GM12872 (cell line): ENCODE measurements around the gene ASCL4.

ENCODE experiments used
- CTCF ChIP-seq: IDR thresholded peaks from 3 replicates; pipeline ENCODE4 v1.5.1; 2011; ENCODE audit warnings: low read depth, mild to moderate bottlenecking, low read length, moderate library complexity; ENCODE audit not compliant: insufficient read depth

The ASCL4 gene

GRCh38 chr12:107774349-107775029 is at the start of gene ASCL4:
ASCL4 (plus strand) TSS chr12:107774704; CDS start chr12:107775219, 515 bp downstream.
- TF ChIP-seq CTCF, result no peak

- TF ChIP-seq CTCF, result no peak
These were observed 43.7 kb upstream of the ASCL4 start for GRCh38 chr12:107730618-107731341.

- TF ChIP-seq CTCF, result no peak
These were observed 43.1 kb upstream of the ASCL4 start for GRCh38 chr12:107731366-107731765.

- no peak for TF ChIP-seq CTCF
These were observed 42.1 kb upstream of the ASCL4 start for GRCh38 chr12:107732365-107732764.

GRCh38 chr12:107734139-107734538 is 40.4 kb upstream of the ASCL4 start:
- TF ChIP-seq CTCF, result no peak

- TF ChIP-seq CTCF, result no peak
These were observed 38.7 kb upstream of the ASCL4 start for GRCh38 chr12:107735763-107736162.

GRCh38 chr12:107736914-107737313 is 37.6 kb upstream of the ASCL4 start:
- TF ChIP-seq CTCF, result peak; percentile 43; the same call in 2 of the 3 replicates
